Measurements from ENCODE around the gene CATSPER2.
"Not testable (repeated sequence)": the region's sequence is repeated elsewhere in the genome, so short reads cannot be mapped to it uniquely, and the experiment has no call there.

DNA sequence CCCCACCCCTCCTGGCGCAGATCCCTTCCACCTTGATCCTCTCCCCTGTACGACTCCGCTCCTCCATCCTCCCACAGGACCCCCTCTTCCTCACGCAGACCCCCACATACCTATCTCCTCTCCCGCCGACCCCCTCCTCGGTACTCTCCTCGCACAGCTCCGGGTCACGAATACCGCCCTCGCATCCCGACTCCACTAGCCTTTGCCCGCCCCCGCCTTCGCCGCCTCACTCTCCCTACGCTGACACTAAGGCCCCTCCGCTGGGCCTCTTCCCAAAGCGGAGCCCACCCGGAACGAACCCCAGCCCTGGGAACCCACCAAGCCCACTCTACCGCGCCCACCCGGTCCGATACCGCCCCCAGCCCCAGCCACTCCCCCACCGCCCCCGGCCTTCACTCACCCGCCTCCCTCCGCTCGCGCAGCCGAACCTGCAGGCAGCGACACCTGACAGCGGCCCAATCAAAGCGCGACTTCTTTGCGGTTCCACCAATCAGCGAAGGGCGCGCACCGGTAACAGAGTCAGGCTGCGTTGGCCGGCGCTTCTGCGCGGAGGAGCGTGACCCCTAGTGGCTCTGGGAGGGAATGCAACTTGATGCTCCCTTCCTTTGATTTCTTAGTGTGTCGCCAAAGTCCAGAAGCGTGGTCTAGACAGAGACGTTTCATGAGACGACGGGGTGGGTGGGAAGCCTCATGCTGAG, 41.1 kb upstream of the CATSPER2 start:
- TF ChIP-seq, protein P1, sequence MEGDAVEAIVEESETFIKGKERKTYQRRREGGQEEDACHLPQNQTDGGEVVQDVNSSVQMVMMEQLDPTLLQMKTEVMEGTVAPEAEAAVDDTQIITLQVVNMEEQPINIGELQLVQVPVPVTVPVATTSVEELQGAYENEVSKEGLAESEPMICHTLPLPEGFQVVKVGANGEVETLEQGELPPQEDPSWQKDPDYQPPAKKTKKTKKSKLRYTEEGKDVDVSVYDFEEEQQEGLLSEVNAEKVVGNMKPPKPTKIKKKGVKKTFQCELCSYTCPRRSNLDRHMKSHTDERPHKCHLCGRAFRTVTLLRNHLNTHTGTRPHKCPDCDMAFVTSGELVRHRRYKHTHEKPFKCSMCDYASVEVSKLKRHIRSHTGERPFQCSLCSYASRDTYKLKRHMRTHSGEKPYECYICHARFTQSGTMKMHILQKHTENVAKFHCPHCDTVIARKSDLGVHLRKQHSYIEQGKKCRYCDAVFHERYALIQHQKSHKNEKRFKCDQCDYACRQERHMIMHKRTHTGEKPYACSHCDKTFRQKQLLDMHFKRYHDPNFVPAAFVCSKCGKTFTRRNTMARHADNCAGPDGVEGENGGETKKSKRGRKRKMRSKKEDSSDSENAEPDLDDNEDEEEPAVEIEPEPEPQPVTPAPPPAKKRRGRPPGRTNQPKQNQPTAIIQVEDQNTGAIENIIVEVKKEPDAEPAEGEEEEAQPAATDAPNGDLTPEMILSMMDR (IDR thresholded peaks at IDR 0.05; ENCODE audit: borderline replicate concordance, extremely low read depth, low read length, poor library complexity, severe bottlenecking): not testable (repeated sequence)
- TF ChIP-seq EZH2 (IDR thresholded peaks at IDR 0.05; ENCODE audit: borderline replicate concordance, low read depth, low read length, severe bottlenecking): not testable (repeated sequence)

Measured in DND-41 (cell line).